ENCODE results near the gene IL1B. TPM values are rescaled to one million over a fixed set of nuclear protein-coding genes. Genes with fewer than 3 reads are reported as not detected.

The IL1B gene
- total RNA-seq, 3 donors from 2014 or later: 8.0 TPM; not detected in 2

DNA sequence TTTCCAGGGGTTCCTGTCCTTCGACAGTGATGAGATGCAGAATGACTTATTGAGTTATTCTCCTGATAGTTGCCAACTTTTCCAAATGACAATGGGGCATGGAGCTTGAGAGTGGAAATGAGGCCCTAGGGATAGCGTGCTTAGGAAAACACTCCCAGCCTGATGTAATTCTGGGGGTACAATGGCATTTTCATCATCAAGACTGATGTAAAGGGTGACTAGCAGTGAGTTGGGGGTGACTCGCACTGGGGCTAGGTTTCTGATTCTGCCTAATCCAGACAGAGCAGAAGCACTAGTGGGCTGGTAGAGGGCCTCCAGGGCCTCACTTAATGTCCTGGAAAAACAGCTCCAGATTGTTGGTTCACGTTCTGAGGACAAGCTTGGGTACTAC lies 40.4 kb upstream of the IL1B start:
- no peaks in the 10 kb centered on the region for H3K4me1 ChIP-seq
- no peak overlapping the region for H3K4me3 ChIP-seq
- intact Hi-C loops (cut with DNase I; ENCODE audit: low total_unique reads): no loop called here
- H3K27ac ChIP-seq: no peak overlapping the region
- peaks cover 0 to 42% of the 10 kb centered on the region in 2 donors for H3K27me3 ChIP-seq
- no peaks in the 10 kb centered on the region for H3K36me3 ChIP-seq
- no peak for DNase-seq (ENCODE audit: low spot score in 2 of 2)
- TF ChIP-seq, protein P1, sequence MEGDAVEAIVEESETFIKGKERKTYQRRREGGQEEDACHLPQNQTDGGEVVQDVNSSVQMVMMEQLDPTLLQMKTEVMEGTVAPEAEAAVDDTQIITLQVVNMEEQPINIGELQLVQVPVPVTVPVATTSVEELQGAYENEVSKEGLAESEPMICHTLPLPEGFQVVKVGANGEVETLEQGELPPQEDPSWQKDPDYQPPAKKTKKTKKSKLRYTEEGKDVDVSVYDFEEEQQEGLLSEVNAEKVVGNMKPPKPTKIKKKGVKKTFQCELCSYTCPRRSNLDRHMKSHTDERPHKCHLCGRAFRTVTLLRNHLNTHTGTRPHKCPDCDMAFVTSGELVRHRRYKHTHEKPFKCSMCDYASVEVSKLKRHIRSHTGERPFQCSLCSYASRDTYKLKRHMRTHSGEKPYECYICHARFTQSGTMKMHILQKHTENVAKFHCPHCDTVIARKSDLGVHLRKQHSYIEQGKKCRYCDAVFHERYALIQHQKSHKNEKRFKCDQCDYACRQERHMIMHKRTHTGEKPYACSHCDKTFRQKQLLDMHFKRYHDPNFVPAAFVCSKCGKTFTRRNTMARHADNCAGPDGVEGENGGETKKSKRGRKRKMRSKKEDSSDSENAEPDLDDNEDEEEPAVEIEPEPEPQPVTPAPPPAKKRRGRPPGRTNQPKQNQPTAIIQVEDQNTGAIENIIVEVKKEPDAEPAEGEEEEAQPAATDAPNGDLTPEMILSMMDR (IDR thresholded peaks at IDR 0.05): no peak
- TF ChIP-seq POLR2A (IDR thresholded peaks at IDR 0.05) (no peak), POLR2AphosphoS5 (IDR thresholded peaks at IDR 0.05) (no peak)
- H3K9me3 ChIP-seq: no peaks in the 10 kb centered on the region

DNA sequence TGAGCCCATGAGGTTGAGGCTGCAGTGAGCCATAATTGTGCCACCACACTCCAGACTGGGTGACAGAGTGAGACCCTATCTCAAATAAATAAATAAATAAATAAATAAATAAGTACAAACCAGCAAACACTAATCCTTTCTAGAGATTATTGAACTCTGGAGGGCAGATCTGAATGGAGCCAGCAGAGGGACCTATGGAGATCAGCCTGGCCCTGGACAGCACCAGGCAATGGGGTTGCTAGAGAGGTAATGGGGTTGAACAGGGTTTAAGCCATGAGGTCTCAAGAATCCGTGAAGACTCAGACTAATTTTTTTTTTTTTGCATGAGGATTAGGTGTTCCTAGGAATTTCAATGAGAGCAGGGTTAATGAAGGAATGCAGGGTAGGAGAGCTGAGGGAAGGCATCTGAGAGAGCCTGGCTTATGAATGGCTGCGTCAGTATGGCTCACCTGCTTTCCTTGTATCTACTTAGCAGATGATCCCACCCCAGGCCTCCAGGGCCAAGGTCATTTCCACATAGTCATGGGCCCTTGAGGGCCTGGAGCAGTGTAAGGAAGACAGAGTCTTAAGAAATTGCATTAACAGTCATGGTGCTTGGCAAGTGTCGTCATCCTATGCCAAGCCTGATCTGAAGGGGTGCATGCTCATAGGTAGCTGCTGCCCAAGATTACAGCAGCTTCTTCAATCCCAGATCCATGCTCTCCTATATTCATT lies 39.8 kb upstream of the IL1B start:
- H3K9me3 ChIP-seq: no peaks in the 10 kb centered on the region
- H3K4me3 ChIP-seq: no peak overlapping the region
- intact Hi-C loops (cut with DNase I; ENCODE audit: low total_unique reads): no loop called here
- no peak for TF ChIP-seq POLR2AphosphoS5 (IDR thresholded peaks at IDR 0.05)
- TF ChIP-seq, protein P1 (IDR thresholded peaks at IDR 0.05): no peak
- no peak for TF ChIP-seq POLR2A (IDR thresholded peaks at IDR 0.05)
- H3K36me3 ChIP-seq: no peaks in the 10 kb centered on the region
- no peak overlapping the region for H3K27ac ChIP-seq
- H3K4me1 ChIP-seq: no peaks in the 10 kb centered on the region
- no peak for DNase-seq (ENCODE audit: low spot score in 2 of 2)
- peaks cover 0 to 42% of the 10 kb centered on the region in 2 donors for H3K27me3 ChIP-seq

DNA sequence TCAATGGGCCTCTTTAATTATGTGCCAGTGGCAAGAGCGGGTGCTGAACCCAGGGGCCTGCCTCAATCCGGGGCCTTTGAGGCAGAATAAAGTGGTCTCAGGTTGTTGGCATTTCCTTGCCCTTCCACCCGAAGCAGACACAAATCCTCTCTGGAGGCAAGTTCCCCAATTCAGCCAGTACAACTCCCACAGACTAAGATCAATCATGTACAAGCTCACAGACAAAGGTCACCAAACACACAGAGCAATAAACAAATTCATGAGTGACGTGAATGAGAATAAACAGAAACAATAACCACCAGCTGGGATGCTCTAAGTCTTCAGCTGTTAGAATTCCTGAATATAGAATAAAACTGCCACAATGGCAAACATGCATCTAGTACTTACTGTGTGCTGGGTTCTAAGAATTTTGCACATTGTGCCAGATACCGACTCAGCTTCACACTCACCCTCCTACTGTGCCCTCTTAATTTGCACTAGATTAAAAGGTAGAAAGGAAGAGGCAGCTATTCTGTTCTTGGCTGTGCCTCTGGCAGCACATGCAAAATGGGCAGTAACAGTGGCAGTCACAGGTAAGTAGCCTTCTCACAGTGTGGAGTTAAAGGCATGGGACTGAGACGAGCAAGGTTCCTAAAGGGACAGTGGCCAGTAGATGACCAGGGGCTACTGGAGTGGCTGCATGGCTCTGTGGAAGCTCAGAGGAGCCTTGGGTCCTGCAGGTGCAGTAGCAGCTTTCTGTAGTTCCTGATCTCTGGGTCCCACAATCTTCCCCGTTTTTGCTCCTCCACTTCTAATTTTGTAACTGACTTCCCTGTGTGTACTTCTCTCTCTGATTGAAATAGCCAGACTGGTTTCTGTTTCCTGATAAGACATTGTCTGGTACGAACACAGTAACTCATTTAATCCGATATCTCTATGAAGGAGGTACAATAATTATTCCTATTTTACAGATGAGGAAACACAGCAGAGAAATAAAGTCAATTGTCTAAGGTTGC lies 34.6 kb upstream of the IL1B start:
- H3K36me3 ChIP-seq: no peaks in the 10 kb centered on the region
- H3K27me3 ChIP-seq: peaks cover 0 to 27% of the 10 kb centered on the region in 2 donors
- intact Hi-C loops (cut with DNase I; ENCODE audit: low total_unique reads): no loop called here
- H3K4me1 ChIP-seq: no peaks in the 10 kb centered on the region
- H3K4me3 ChIP-seq: no peak overlapping the region
- DNase-seq (ENCODE audit: low spot score in 2 of 2): no peak
- H3K27ac ChIP-seq: no peak overlapping the region
- H3K9me3 ChIP-seq: no peaks in the 10 kb centered on the region
- TF ChIP-seq POLR2A (IDR thresholded peaks at IDR 0.05) (no peak), POLR2AphosphoS5 (IDR thresholded peaks at IDR 0.05) (no peak)
- TF ChIP-seq, protein P1 (IDR thresholded peaks at IDR 0.05): no peak

DNA sequence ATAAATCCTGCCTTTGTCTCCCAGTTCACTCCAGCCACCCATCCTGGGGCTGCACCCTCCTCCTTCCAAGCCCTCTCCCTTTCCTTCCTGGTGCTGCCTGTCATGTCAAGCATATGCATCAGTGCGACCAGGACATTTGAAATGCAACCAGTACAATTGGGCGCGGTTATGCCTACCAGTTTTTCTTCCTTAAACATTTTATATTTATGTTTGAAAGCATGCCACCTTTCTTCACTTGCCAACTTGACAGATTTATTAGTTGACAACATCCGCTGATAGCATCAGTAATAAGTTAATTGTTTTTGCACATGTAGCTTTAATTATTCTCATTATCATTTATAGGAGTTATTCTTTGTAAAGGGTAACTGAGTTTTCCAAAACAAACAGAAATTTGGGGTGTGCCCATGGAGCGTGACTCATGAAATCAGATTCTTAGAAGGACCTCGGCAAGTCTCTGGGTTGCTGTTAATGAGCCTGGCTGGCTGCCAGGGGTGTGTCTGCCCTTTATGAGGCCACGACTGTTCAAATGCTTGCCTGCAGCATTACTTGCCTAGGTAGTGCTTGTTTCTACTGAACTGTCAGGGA lies 32.8 kb upstream of the IL1B start:
- Histone ChIP-seq H3K27me3 (peaks cover 0 to 28% of the 10 kb centered on the region in 2 donors), H3K4me3 (no peak overlapping the region), H3K27ac (no peak overlapping the region), H3K36me3 (no peaks in the 10 kb centered on the region), H3K4me1 (no peaks in the 10 kb centered on the region), H3K9me3 (no peaks in the 10 kb centered on the region)
- no peak for TF ChIP-seq POLR2AphosphoS5 (IDR thresholded peaks at IDR 0.05)
- TF ChIP-seq, protein P1 (IDR thresholded peaks at IDR 0.05): no peak
- TF ChIP-seq POLR2A (IDR thresholded peaks at IDR 0.05): no peak
- DNase-seq (ENCODE audit: low spot score in 2 of 2): peak; percentile 71 to 80
- intact Hi-C loops (cut with DNase I; ENCODE audit: low total_unique reads): no loop called here

All from breast epithelium (tissue), 4 donors.